ENCODE data around the gene TRAPPC14. TPM values are rescaled to one million over a fixed set of nuclear protein-coding genes. Genes with fewer than 3 reads are reported as not detected.
A peak's percentile ranks its signal among the peaks of the same experiment; 100 is the strongest.
"Not testable (repeated sequence)": the region's sequence is repeated elsewhere in the genome, so short reads cannot be mapped to it uniquely, and the experiment has no call there.

The TRAPPC14 gene, protein sequence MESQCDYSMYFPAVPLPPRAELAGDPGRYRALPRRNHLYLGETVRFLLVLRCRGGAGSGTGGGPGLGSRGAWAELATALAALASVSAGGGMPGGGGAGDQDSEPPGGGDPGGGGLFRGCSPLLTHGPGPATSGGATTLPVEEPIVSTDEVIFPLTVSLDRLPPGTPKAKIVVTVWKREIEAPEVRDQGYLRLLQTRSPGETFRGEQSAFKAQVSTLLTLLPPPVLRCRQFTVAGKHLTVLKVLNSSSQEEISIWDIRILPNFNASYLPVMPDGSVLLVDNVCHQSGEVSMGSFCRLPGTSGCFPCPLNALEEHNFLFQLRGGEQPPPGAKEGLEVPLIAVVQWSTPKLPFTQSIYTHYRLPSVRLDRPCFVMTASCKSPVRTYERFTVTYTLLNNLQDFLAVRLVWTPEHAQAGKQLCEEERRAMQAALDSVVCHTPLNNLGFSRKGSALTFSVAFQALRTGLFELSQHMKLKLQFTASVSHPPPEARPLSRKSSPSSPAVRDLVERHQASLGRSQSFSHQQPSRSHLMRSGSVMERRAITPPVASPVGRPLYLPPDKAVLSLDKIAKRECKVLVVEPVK
- polyA plus RNA-seq: 23.8 TPM
- long read RNA-seq, donor 1, partial matches to known transcripts: 0 of 2 reads
- long read RNA-seq, donor 1, other reads (novel, unspliced or antisense): 0 of 2 reads
- long read RNA-seq, donor 2, transcript C7orf43-201 (11 exons, 2,520 nt): major isoform, 5 of 5 reads
- long read RNA-seq, donor 2, partial matches to known transcripts: 0 of 5 reads
- long read RNA-seq, donor 2, other reads (novel, unspliced or antisense): 0 of 5 reads
- long read RNA-seq, donor 3, transcript C7orf43-201 (11 exons, 2,520 nt): major isoform, 6 of 7 reads
- long read RNA-seq, donor 3, partial matches to known transcripts: 0 of 7 reads
- long read RNA-seq, donor 3, other reads (novel, unspliced or antisense): 0 of 7 reads
- long read RNA-seq, donor 4: 0 reads
- long read RNA-seq, donor 5, partial matches to known transcripts: 0 of 1 reads
- long read RNA-seq, donor 5, other reads (novel, unspliced or antisense): 0 of 1 reads
- long read RNA-seq, donor 6, partial matches to known transcripts: 0 of 3 reads
- long read RNA-seq, donor 6, other reads (novel, unspliced or antisense): 0 of 3 reads
- long read RNA-seq, donor 7, partial matches to known transcripts: 0 of 1 reads
- long read RNA-seq, donor 7, other reads (novel, unspliced or antisense): 0 of 1 reads
- long read RNA-seq, donor 8, partial matches to known transcripts: 0 of 6 reads
- long read RNA-seq, donor 8, other reads (novel, unspliced or antisense): 0 of 6 reads
- long read RNA-seq, donor 9, partial matches to known transcripts: 0 of 1 reads
- long read RNA-seq, donor 9, other reads (novel, unspliced or antisense): 0 of 1 reads
- long read RNA-seq, donor 10, partial matches to known transcripts: 0 of 6 reads
- long read RNA-seq, donor 10, other reads (novel, unspliced or antisense): 0 of 6 reads
- long read RNA-seq, donor 11, partial matches to known transcripts: 0 of 2 reads
- long read RNA-seq, donor 11, other reads (novel, unspliced or antisense): 0 of 2 reads

DNA sequence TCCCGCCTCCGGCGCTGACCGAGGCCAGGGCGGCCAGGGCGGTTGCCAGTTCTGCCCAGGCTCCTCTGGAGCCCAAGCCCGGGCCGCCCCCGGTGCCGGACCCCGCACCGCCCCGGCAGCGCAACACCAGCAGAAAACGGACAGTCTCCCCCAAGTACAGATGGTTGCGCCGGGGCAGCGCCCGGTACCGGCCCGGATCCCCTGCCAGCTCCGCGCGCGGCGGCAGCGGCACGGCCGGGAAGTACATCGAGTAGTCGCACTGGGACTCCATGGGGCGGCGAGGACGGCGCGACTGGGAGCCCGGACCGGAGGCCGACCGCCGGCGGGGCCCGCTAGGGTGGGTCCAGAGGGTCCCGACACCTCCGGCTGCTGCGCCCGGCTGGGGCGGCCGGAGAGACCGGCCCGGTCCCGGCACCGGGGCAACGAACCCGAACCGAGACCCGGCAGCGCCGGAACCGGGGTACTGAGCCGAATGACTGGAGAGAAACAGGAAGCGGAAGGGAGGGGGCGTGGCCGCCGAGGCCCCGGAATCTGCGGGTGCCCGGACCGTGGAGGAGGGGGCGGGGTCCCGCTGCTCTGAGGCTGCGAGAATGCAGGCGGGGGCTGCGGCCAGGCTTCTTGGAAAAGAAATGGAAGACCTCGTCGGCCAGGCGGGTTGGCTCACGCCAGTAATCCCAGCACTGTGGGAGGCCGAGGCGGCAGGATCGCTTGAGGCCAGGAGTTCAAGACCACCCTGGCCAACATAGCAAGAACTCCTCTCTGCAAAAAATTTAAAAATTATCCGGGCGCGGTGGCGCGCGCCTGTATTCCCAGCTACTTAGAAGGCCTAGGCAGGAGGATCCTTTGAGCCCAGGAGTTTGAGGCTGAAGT lies at the start of gene TRAPPC14:
Gene TRAPPC14 (minus strand): TSS at position 495 of the 870 bp plus-strand sequence. CDS start 224 bp downstream, at position 271.
- Histone ChIP-seq H3K4me1 (ENCODE audit: control insufficient read depth, insufficient read depth, low read length) (peaks cover 48% of the 10 kb centered on the region), H3K4me3 (ENCODE audit: low read length) (peak within 1 kb of the TSS; percentile 79), H3K27me3 (ENCODE audit: control insufficient read depth, insufficient read depth, low read length) (no peaks in the 10 kb centered on the region), H3K27ac (ENCODE audit: low read length) (peak within 1 kb of the TSS; percentile 46), H3K9me3 (ENCODE audit: control insufficient read depth, low read depth, low read length) (no peaks in the 10 kb centered on the region), H3K36me3 (ENCODE audit: control insufficient read depth, insufficient read depth, low read length) (peaks cover 32% of the 10 kb centered on the region)
- WGBS (ENCODE audit: insufficient coverage, low lambda C conversion rate): no CpG with 5 or more reads among the region's 87 CpGs
- DNase-seq: peak; percentile 78 to 89

GRCh38 chr7:100204454-100204853 lies 45.9 kb upstream of the TRAPPC14 start:
- Histone ChIP-seq H3K4me1 (ENCODE audit: control insufficient read depth, insufficient read depth, low read length) (peaks cover 20% of the 10 kb centered on the region), H3K36me3 (ENCODE audit: control insufficient read depth, insufficient read depth, low read length) (no peaks in the 10 kb centered on the region), H3K27ac (ENCODE audit: low read length) (no peak overlapping the region), H3K27me3 (ENCODE audit: control insufficient read depth, insufficient read depth, low read length) (no peaks in the 10 kb centered on the region), H3K9me3 (ENCODE audit: control insufficient read depth, low read depth, low read length) (no peaks in the 10 kb centered on the region), H3K4me3 (ENCODE audit: low read length) (no peak overlapping the region)
- no CpG with 5 or more reads among the region's 9 CpGs for WGBS (ENCODE audit: insufficient coverage, low lambda C conversion rate)
- DNase-seq: no peak

GRCh38 chr7:100200693-100201092 lies 42.2 kb upstream of the TRAPPC14 start:
- Histone ChIP-seq H3K36me3 (ENCODE audit: control insufficient read depth, insufficient read depth, low read length) (no peaks in the 10 kb centered on the region), H3K9me3 (ENCODE audit: control insufficient read depth, low read depth, low read length) (no peaks in the 10 kb centered on the region), H3K4me1 (ENCODE audit: control insufficient read depth, insufficient read depth, low read length) (peaks cover 12% of the 10 kb centered on the region), H3K27me3 (ENCODE audit: control insufficient read depth, insufficient read depth, low read length) (peaks cover 2% of the 10 kb centered on the region), H3K4me3 (ENCODE audit: low read length) (no peak overlapping the region), H3K27ac (ENCODE audit: low read length) (no peak overlapping the region)
- DNase-seq: peak; percentile 62 to 82
- 60% methylated on average over 1 of the region's 11 CpGs for WGBS (ENCODE audit: insufficient coverage, low lambda C conversion rate)

DNA sequence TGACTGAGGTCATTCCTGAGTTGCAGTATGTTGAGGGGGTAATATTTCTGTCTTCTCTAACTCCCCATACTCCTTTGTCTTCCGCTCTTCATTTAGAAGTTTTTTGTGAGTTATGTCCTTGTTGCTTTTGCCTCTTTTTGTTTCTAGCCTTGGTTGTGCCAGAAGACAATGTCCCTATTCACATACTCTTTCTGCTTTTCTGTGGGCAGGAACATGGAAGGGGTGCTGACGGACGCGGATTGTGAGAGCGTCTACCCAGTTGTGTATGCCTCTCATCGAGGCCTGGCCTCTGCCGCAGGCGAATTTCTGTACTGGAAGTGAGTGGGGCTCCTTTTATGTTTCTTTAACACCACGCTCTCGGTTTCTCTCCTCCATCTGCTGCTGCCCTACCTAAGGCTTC lies 39.7 kb upstream of the TRAPPC14 start:
- Histone ChIP-seq H3K4me1 (ENCODE audit: control insufficient read depth, insufficient read depth, low read length) (peaks cover 12% of the 10 kb centered on the region), H3K36me3 (ENCODE audit: control insufficient read depth, insufficient read depth, low read length) (no peaks in the 10 kb centered on the region), H3K27me3 (ENCODE audit: control insufficient read depth, insufficient read depth, low read length) (peaks cover 2% of the 10 kb centered on the region), H3K27ac (ENCODE audit: low read length) (no peak overlapping the region), H3K9me3 (ENCODE audit: control insufficient read depth, low read depth, low read length) (no peaks in the 10 kb centered on the region), H3K4me3 (ENCODE audit: low read length) (no peak overlapping the region)
- no peak for DNase-seq
- 97% methylated on average over 3 of the region's 10 CpGs for WGBS (ENCODE audit: insufficient coverage, low lambda C conversion rate)

- not testable (repeated sequence) for H3K27ac ChIP-seq (ENCODE audit: low read length); H3K27me3 ChIP-seq (ENCODE audit: control insufficient read depth, insufficient read depth, low read length); H3K4me3 ChIP-seq (ENCODE audit: low read length); H3K36me3 ChIP-seq (ENCODE audit: control insufficient read depth, insufficient read depth, low read length); H3K9me3 ChIP-seq (ENCODE audit: control insufficient read depth, low read depth, low read length); DNase-seq; H3K4me1 ChIP-seq (ENCODE audit: control insufficient read depth, insufficient read depth, low read length)
- 100% methylated on average over 3 of the region's 6 CpGs for WGBS (ENCODE audit: insufficient coverage, low lambda C conversion rate)
Observed at GRCh38 chr7:100195901-100196322, 37.4 kb upstream of the TRAPPC14 start.

- Histone ChIP-seq H3K27ac (ENCODE audit: low read length) (no peak overlapping the region), H3K4me3 (ENCODE audit: low read length) (no peak overlapping the region), H3K4me1 (ENCODE audit: control insufficient read depth, insufficient read depth, low read length) (peaks cover 3% of the 10 kb centered on the region), H3K27me3 (ENCODE audit: control insufficient read depth, insufficient read depth, low read length) (peaks cover 2% of the 10 kb centered on the region), H3K36me3 (ENCODE audit: control insufficient read depth, insufficient read depth, low read length) (no peaks in the 10 kb centered on the region), H3K9me3 (ENCODE audit: control insufficient read depth, low read depth, low read length) (no peaks in the 10 kb centered on the region)
- WGBS (ENCODE audit: insufficient coverage, low lambda C conversion rate): no CpG with 5 or more reads among the region's 2 CpGs
- no peak for DNase-seq
Observed at GRCh38 chr7:100195222-100195621, 36.7 kb upstream of the TRAPPC14 start.

- no peaks in the 10 kb centered on the region for H3K9me3 ChIP-seq (ENCODE audit: control insufficient read depth, low read depth, low read length)
- no peaks in the 10 kb centered on the region for H3K4me1 ChIP-seq (ENCODE audit: control insufficient read depth, insufficient read depth, low read length)
- H3K27me3 ChIP-seq (ENCODE audit: control insufficient read depth, insufficient read depth, low read length): no peaks in the 10 kb centered on the region
- WGBS (ENCODE audit: insufficient coverage, low lambda C conversion rate): no CpG with 5 or more reads among the region's 3 CpGs
- no peak for DNase-seq
- no peaks in the 10 kb centered on the region for H3K36me3 ChIP-seq (ENCODE audit: control insufficient read depth, insufficient read depth, low read length)
- H3K4me3 ChIP-seq (ENCODE audit: low read length): no peak overlapping the region
- no peak overlapping the region for H3K27ac ChIP-seq (ENCODE audit: low read length)
Observed at GRCh38 chr7:100192969-100193368, 34.4 kb upstream of the TRAPPC14 start.

DNA sequence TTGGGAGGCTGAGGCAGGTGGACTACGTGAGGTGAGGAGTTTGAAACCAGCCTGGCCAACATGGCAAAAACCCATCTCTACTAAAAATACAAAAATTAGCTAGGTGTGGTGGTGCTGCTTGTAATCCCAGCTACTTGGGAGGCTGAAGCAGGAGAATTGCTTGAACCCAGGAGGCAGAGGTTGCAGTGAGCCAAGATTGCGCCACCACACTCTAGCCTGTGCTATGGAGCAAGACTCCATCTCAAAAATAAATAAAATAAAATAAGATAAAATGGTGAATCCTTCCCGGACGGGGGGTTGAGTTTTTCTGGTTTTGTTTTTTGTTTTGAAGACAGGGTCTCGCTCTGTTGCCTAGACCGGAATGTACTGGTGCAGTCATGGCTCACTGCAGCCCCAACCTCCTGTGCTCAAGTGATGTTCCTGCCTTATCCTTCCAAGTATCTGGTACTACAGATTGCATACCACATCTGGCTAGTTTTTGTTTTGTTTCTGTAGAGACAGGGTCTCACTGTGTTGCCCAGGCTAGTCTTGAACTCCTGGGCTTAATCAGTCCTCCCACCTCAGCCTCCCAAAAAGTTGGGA lies 33.8 kb upstream of the TRAPPC14 start:
- 100% methylated on average over 4 of the region's 6 CpGs for WGBS (ENCODE audit: insufficient coverage, low lambda C conversion rate)
- not testable (repeated sequence) for H3K9me3 ChIP-seq (ENCODE audit: control insufficient read depth, low read depth, low read length); H3K27me3 ChIP-seq (ENCODE audit: control insufficient read depth, insufficient read depth, low read length); H3K4me3 ChIP-seq (ENCODE audit: low read length); DNase-seq; H3K27ac ChIP-seq (ENCODE audit: low read length); H3K36me3 ChIP-seq (ENCODE audit: control insufficient read depth, insufficient read depth, low read length); H3K4me1 ChIP-seq (ENCODE audit: control insufficient read depth, insufficient read depth, low read length)

- 50% methylated on average over 2 of the region's 2 CpGs for WGBS (ENCODE audit: insufficient coverage, low lambda C conversion rate)
- H3K27ac ChIP-seq (ENCODE audit: low read length): no peak overlapping the region
- H3K4me1 ChIP-seq (ENCODE audit: control insufficient read depth, insufficient read depth, low read length): no peaks in the 10 kb centered on the region
- no peaks in the 10 kb centered on the region for H3K9me3 ChIP-seq (ENCODE audit: control insufficient read depth, low read depth, low read length)
- H3K4me3 ChIP-seq (ENCODE audit: low read length): no peak overlapping the region
- no peaks in the 10 kb centered on the region for H3K36me3 ChIP-seq (ENCODE audit: control insufficient read depth, insufficient read depth, low read length)
- DNase-seq: no peak
- no peaks in the 10 kb centered on the region for H3K27me3 ChIP-seq (ENCODE audit: control insufficient read depth, insufficient read depth, low read length)
Observed at GRCh38 chr7:100191775-100192174, 33.3 kb upstream of the TRAPPC14 start.

Data from large intestine (tissue), 12 donors.